Activated CD4-positive, alpha-beta T cell treated with anti-CD3 and anti-CD28 coated beads, Interleukin-2, amount 50 U/mL, for 16 hours (primary cell): ENCODE results near the gene DHDH.
"Not testable (repeated sequence)": the region's sequence is repeated elsewhere in the genome, so short reads cannot be mapped to it uniquely, and the experiment has no call there.

ENCODE experiments used
- DNase-seq: peaks from one replicate; pipeline ENCODE4 v3.0.0-alpha.2; 2020

The DHDH gene

DNA sequence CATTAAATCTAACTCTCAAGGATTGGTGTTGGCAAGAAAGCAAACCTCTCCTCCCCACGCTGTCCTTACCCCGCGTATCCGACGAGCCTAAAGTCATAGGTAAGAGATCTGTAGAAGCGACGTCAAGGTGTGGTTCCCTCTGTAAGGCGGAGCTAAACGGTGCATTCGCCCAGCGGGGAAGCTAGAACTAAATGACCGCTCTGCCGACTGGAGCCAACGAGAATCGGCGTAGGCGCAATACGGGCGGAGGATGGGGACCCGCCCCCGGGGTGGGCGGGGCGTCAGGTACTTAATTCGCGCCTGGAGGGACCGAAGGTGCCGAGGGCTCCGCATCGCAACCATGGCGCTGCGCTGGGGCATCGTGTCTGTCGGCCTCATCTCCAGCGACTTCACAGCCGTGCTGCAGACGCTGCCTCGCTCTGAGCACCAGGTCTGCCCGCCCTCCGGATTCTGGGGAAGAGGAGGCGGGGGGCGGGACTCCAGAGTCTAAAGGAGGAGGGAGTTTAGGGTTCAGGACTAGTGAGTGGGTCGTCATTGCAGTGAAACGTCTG, at the start of gene DHDH:
TSS of gene DHDH (plus strand) at position 318 of the 551 bp plus-strand sequence. CDS start at position 341, 23 bp downstream.
- peak; percentile 79 for DNase-seq

DNA sequence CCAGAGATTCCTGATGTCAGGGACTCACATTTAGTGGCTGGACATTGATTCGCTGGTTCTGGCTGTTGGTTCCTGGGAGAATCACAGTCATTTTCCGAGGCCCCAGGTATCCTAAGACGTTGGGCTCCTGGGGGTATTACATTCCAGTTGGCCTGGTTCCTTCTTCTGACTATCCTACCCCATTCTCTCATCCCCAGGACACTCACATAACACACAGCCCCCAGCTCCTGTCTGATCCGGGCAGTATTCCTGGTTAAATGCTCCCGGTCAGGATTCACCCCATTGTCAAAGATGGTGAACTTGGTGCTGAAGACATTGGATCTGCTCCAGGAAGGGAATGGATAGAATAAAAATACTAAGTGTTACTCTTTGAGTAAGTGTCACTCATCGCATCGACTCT, 49.8 kb upstream of the DHDH start:
- no peak for DNase-seq

DNA sequence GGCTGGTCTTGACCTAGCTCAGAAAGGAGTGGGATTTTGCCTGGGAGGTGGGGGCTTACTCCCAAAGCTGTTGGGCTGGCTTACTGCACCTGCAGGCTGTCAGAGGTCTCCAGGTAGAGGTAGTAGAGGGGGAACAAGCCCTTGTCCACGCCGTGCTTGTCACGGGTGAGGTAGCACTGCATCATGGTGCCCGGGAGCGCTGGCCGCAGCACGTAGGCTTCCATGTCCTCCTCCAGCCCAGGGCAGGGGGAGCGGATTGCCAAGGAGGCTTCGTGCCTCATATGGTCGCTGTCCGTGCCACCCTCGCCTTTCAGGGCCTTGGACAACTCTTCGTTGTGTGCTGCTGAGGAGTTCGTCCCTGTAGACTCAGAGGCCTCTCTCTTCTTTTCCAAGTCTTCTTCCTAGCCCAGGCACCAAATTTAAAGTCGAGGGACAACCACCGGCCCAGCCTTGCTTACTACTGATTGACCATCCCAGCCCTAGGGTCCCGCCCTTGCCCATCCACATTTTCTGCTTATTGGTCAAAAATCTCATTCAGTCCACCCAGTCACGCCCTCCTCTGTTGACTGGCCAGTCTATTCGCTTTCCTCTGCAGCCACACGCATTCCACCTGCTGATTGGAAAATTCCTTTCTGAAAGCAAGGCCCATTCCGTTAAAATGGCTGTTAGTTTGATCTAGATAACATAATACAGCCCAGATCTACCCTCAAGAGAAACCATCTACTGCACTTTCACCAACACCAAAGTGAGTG, 45.5 kb upstream of the DHDH start:
- no peak for DNase-seq

DNA sequence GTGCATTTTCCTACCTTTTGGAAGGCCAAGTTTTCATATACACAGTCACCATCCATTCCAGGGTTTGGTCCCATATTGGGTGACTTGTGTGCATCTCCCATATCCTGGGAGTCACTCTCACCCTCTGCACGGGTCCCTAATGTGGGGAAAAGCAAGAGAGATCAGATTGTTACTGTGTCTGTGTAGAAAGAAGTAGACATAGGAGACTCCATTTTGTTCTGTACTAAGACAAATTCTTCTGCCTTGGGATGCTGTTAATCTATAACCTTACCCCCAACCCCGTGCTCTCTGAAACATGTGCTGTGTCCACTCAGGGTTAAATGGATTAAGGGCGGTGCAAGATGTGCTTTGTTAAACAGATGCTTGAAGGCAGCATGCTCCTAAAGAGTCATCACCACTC, 44.0 kb upstream of the DHDH start:
- DNase-seq, result not testable (repeated sequence)

DNA sequence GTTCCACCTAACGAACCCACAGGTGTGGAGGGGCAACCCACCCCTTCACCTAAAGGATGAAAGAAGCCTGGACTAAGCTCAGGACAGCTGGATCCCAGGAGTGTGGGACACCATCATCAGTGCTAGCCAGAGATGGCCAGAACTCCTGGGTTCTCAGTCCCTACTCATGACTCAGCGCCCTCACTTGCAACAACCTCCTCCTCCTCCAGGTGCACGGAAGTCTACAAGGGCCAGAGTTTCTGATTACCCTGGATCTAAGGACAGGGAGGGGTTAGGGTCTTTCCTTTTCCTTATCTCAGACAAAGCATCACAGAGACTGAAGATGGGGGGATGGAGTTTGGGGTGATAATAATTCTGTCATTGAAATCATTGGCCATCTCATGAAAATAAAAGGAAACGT, 42.9 kb upstream of the DHDH start:
- DNase-seq, result no peak

DNA sequence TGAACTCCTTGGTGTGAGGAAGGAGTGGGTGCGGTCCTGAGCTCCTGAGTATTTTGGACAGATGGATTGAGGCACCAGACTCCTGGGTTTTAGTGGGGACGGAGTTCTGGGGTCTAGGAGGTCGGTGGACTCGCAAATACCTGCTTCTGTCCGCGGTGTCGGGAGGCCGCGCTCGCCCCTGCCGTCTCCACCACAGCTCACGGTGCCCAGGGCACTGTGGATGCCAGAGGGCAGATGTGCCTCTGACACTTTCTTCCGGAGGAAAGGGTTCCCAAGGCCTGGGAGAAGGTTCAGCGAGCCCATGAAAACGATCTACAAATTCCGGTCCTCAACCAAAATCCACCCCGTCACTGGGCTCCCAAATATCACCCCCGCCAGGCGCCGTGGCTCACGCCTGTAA, 38.3 kb upstream of the DHDH start:
- DNase-seq, result no peak

DNA sequence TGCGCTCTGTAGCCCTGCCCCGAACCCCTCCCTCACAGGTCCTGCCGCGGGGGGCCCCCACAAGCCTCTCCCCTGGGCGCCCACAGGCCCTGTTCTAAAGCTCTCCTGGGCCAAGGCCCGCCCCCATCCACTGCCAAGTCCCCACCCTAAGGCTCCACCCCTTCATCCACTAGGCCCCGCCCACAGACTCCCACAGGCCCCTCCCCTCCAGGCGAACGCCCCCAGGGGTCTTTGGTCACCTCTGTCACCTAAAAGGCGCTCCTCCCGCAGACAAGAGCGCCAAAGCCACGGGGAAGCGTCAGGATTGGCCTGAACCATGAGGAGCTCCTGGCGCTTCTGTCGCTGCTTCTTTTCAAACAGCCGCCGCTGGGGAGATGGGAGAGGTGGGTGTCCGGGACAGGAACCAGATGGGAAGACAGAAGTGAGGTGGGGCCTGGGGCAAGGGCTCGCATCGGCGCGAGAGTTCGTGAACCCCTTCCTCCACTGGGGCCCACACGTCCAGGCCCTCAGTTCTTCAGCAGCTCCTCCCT, 37.2 kb upstream of the DHDH start:
- peak; percentile 67 for DNase-seq

DNA sequence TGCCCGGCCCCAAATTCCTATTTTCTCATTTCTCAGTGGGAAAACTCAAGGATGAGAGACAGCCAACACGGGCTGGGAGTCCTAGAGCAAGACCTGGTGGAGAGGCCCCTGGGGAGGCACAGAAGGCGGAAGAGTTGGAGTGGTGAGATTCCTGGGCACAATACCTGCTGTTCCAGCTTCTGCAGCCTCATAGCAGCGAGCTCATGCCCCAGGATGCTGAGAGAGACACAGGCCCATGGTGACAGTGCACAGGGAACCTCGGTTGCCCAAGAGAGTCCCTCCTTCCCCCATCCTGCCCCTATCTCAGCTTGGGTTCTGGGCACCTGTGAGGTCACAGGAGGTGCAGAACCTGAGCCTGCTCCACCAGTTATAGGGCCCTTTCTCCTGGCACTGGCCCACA, 36.3 kb upstream of the DHDH start:
- DNase-seq, result no peak

DNA sequence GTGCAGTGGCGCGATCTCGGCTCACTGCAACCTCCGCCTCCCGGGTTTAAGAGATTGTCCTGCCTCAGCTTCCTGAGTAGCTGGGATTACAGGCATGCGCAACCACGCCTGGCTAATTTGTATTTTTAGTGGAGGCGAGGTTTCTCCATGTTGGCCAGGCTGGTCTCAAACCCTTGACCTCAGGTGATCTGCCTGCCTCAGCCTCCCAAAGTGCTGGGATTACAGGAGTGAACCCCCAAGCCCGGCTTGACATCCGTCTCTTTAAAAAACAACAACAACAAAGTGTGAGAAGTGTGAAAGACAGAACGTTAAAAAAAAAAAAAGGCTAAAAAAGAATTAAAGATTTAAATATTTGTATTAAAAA, 34.1 kb upstream of the DHDH start:
- not testable (repeated sequence) for DNase-seq

DNA sequence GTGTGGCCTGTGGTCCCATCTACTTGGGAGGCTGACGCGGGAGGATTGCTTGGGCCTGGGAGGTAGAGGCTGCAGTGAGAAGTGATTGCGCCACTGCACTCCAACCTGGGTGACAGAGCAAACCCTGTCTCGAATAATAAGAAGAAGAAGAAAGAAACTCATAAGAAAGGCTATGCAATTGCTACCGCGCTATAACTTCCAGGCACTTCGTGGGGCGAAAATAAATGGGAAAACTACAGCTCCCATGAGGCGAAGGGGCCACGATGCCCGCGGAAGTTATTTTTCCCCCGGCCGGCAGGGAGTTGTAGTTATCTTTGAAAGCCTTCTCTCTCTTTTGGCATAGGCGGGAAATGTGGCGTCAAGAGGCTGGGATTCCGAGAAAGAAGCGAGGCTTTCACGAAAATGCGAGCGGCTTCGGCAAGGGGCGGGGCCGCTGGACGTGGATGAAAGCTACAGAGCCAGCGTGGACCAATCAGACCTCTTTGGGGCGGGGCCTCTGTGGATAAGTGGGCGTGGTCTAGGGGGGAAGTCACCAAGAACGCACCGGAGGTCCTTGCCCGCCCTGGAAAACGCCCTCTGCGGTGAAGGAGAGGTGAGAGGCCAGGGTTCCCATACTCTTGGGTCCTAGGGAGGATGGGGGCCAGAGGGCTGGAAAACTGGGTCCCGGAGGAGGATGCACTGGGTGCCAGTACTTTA, 33.6 kb upstream of the DHDH start, which contains the start of gene NUCB1:
TSS of gene NUCB1 (plus strand) at position 532 of the 696 bp plus-strand sequence. CDS start 485 bp downstream, outside the sequence.
- peak; percentile 100 for DNase-seq

DNA sequence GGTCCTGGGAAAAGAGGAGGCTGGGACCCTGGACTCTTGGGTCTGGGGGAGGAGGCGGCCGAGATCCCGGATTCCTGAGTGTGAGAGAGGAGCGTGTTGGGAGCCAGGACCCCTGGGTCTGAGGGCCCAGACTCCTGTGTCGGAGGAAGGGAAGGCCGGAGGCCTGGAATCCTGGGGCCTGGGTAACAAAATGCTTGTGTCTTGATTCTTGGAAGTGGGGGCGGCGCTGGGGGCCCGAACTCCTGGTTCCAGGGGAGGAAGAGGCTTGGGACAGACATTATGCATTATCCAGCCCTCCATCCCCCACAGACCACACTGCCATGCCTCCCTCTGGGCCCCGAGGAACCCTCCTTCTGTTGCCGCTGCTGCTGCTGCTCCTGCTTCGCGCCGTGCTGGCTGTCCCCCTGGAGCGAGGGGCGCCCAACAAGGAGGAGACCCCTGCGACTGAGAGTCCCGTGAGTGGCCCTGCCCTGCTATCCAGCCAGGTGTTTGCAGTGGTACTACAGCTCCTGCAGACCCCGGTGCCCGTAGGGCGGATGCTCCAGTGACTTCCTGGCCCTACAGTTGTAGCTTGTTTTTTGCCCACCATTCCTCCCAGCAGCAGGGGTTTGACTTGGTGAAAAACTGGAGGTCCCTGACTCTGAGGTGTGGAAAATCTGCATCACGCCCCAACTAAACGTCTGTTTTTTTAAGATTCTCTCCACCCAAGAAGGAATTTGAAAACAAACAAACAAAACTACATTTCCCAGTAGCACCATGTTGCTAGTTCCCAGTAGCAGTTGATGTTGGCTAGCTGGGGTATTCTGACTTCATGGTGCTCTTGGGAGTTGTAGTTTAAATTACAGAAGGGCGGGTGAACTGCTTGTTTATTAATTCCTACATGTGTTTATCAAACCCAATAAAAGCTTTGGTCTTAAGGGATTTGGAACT, 32.8 kb upstream of the DHDH start:
- DNase-seq, result peak; percentile 63

DNA sequence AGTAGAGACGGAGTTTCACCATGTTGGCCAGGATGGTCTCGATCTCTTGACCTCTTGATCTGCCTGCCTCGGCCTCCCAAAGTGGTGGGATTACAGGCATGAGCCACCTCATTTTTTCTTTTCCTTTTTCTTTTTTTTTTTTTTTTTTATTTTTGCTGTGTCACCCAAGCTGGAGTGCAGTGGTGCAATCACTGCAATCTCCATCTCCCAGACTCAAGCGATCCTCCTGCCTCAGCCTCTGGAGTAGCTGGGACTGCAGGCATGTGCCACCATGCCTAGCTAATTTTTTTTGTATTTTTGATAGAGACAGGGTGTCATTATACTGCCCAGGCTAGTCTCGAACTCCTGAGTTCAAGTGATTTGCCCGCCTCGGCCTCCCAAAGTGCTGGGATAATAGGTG, 31.2 kb upstream of the DHDH start:
- DNase-seq, result not testable (repeated sequence)

DNA sequence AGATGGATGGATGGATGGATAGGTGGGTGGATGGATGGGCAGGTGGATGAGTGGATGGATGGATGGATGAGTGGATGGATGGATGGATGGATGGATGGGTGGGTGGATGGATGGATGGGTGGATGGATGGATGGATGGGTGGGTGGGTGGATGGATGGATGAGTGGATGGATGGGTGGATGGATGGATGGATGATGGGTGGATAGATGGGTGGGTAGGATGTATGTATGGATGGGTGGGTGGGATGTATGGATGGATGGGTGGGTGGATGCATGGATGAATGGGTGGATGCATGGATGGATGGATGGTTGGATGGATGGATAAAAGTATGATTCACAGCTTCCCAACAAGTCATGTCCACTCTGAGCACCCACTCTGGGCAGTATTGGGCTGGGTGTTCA, 29.7 kb upstream of the DHDH start:
- not testable (repeated sequence) for DNase-seq

DNA sequence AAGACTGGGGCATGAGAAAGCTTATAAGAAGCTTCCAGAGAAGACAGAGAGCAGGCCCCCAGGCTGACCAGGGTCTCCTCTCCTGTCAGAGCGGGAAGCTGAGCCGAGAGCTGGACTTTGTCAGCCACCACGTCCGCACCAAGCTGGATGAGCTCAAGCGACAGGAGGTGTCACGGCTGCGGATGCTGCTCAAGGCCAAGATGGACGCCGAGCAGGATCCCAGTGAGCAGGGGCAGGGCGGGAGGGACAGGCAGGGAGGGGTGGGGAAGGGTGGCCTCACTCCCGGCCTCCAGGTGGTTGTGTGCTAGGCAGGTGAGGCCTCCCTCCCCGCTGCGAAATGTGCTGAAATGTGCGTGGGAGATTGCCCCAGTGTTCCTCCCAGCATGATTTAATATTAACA, 27.8 kb upstream of the DHDH start:
- no peak for DNase-seq

DNA sequence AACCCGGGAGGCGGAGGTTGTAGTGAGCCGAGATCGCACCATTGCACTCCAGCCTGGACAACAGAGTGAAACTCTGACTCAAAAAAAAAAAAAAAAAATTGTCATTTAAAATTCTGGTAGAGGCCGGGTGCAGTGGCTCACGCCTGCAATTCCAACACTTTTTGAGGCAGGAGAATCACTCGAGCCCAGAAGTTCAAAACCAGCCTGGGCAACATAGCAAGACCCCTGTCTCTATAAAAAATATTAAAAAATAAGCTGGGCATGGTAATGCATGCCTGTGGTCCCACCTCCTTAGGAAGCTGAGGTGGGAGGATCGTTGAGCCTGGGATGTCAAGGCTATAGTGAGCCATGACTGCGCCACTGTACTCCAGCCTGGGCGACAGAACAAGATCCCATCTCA, 27.2 kb upstream of the DHDH start:
- DNase-seq, result no peak

DNA sequence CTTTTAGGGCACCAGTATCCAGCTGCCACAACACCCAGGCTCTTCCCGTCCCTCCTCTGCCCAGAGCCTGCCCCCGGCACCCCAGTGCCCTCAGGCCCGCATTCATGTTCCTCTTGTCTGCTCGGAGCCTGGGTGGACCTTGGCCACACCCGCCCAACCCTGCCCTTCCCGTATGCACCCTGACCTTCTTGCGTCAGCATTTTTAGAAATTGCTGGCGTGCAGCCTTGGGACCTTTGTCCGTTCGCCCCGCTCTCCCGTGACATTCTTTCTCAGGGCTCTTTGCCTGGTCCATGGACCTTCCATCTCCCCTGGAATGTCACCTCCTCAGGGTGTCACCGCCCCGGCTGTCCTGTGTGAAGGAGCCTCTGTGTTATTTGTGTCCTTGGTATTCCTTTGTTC, 25.8 kb upstream of the DHDH start:
- DNase-seq, result no peak

DNA sequence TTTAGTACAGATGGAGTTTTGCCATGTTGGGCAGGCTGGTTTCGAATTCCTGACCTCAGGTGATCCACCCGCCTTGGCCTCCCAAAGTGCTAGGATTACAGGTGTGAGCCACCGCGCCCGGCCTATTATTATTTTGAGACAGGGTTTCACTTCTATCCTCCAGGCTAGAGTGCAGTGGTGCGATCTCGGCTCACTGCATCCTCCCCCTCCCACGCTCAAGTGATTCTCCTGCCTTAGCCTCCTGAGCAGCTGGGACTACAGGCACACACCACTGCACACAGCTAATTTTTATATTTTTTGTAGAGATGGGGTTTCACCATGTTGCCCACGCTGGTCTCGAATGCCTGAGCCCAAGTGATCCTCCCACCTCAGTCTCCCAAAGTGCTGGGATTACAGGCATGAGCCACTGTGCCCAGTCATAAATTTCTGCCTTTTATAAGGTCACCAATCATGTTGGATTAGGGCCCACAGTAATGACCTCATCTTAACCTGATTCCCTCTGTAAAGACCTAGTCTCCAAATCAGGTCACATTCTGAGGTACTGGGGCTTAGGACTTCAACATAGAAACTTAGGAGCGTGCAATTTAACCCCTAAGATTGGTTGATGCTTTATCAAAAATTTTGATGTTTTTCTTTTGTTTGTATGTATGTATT, 23.9 kb upstream of the DHDH start:
- not testable (repeated sequence) for DNase-seq

DNA sequence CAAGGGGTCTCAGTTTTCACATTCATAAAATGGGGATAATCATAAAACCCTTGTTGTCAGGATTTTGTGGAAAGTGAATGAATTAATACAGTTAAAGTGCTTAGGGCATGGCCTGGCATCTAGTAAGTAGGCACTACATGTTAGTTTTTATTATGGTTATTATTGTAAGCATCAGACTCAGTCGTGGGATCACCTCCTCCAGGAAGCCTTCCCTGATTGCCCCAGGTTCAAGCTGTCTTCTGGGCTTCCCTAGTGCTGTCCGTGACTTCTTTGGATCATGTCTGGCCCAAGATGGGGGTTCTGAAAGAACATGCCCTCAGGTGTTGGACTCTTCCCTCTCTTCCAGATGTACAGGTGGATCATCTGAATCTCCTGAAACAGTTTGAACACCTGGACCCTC, 22.7 kb upstream of the DHDH start:
- DNase-seq, result no peak

DNA sequence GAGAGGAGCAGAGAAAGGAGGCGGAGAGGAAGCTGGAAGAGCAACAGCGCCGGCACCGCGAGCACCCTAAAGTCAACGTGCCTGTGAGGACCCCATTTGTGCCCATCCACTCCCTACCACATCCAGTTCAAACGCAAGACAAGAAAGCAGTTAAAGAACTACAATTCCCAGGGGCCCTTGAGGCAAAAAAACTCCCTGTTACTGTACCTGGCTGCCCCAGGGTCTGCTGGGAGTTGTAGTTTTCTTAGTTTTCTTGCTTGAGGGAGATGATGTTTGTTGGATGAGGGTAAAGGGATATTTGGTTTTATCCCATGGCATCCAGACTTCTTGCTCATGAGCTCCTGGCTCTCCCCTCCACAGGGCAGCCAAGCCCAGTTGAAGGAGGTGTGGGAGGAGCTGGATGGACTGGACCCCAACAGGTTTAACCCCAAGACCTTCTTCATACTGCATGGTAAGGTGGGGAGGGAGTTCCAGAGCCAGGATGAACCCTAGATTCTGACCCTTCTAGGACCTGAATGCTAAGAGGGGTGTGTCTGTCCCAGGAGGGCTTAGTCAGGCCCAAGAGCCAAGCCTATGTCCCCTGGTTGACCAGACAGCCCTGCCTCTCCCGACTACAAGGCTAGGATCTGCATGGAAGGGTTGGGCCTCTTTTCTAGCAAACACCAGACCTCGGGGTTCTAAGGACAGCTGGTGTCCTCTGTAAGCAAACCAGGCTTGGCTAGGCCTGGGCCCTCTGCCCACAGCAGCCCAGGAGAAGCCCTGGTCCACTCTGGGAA, 20.2 kb upstream of the DHDH start:
- DNase-seq, result peak; percentile 39

DNA sequence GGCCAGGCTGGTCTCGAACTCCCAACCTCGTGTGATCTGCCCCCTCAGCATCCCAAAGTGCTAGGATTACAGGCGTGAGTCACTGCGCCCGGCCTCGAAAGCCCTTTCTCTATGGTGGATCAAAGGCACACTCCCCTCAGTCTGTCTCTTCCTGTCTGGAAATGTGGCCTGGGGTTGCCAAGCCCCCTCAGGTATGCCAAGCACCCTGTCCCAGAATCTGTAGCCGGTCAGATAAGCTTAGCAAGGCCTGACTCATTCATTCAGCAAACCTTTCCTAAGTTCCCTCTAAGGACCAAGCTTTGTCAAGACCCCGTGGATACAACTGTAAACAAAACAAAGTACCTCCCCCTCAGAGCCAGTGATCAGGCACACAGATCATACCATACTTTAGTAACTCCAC, 19.3 kb upstream of the DHDH start:
- no peak for DNase-seq

DNA sequence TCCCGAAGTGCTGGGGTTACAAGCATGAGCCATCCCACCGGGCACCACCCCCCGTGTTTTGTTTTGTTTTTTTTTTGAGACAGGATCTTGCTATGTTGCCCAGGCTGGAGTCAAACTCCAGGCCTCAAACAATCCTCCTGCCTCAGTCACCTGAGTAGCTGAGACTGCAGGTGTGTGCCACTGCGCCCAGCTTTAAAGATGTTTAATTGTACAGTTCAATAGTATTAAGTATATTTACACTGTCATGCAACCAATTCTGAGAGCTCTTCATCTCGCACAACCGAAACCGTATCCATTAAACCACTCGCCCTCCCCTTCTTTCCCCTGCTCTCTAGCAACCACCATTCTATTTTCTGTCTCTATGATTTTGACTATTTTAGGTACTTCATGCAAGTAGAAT, 17.7 kb upstream of the DHDH start:
- no peak for DNase-seq
